Lower leg skin (tissue), 4 donors: Measurements from ENCODE around the gene PROZ. TPM values are rescaled to one million over a fixed set of nuclear protein-coding genes. Genes with fewer than 3 reads are reported as not detected.

ENCODE experiments used
- DNase-seq, 2 donors: peaks; one replicate each; pipeline ENCODE4 v3.0.0-alpha.2; 2019; ENCODE audit warnings: low spot score in 2 of 2
- H3K4me3 ChIP-seq: fragments of 200-600 bp; sonication (generic); 2 replicates; pipeline ENCODE4 v1.5.1; 2017; ENCODE audit warnings: mild to moderate bottlenecking, low read depth; ENCODE audit not compliant: poor library complexity, severe bottlenecking
- CTCF ChIP-seq, 3 donors: fragments of 450-650 bp; IDR thresholded peaks; one replicate each; pipeline ENCODE4 v1.5.1; 2016; ENCODE audit warnings: antibody characterized with exemption in 3 of 3, mild to moderate bottlenecking in 3 of 3, moderate library complexity in 2 of 3
- POLR2A ChIP-seq, 2 donors: fragments of 450-650 bp; IDR thresholded peaks; one replicate each; pipeline ENCODE4 v1.6.1; 2016 to 2017; ENCODE audit warnings: antibody characterized with exemption in 2 of 2, mild to moderate bottlenecking in 1 of 2, moderate library complexity in 1 of 2
- WGBS, 2 donors: methylation state at CpG; one replicate each; pipeline ENCODE4 v1.1.5; 2018; 5-methylcytosine and 5-hydroxymethylcytosine counted together
- intact Hi-C: fragments of 100-400 bp; cut with DNase I; formaldehyde crosslinking; loops from one replicate; pipeline ENCODE4 v1.15.0; 2023; ENCODE audit warnings: low total_unique reads
- total RNA-seq, 4 donors: library from RNA; depleted of rRNA; stranded (reverse); fragments of >200 nt; gene quantifications; one replicate each; pipeline ENCODE4 v1.1.0, GENCODE V29; 2016

Gene PROZ
- total RNA-seq, 4 donors from 2014 or later = not detected

GRCh38 chr13:113119822-113120189 lies 38.6 kb upstream of the PROZ start:
- peak in 1 of 2 donors; percentile 63 for DNase-seq
- intact Hi-C loops = no loop called here
- TF ChIP-seq POLR2A (IDR thresholded peaks at IDR 0.05) (no peak), CTCF (IDR thresholded peaks at IDR 0.05) (no peak)
- 80 to 91% methylated on average over 7 of the region's 7 CpGs for WGBS, 2 donors
- H3K4me3 ChIP-seq = no peak overlapping the region

- intact Hi-C loops = no loop called here
- DNase-seq = peak in 1 of 2 donors; percentile 76
- 86% methylated on average over 19 of the region's 19 CpGs for whole genome bisulfite sequencing, 2 donors
- no peak overlapping the region for H3K4me3 ChIP-seq
- TF ChIP-seq CTCF (IDR thresholded peaks at IDR 0.05) (no peak), POLR2A (IDR thresholded peaks at IDR 0.05) (no peak)
These were observed 37.9 kb upstream of the PROZ start for GRCh38 chr13:113120300-113121182.

- intact Hi-C loops = no loop called here
- no peak overlapping the region for H3K4me3 ChIP-seq
- 81 to 93% methylated on average over 19 to 22 of the region's 24 CpGs for WGBS, 2 donors
- no peak for TF ChIP-seq CTCF (IDR thresholded peaks at IDR 0.05)
- TF ChIP-seq POLR2A (IDR thresholded peaks at IDR 0.05) = no peak
- DNase-seq = peak in 1 of 2 donors; percentile 61
These were observed 37.1 kb upstream of the PROZ start for GRCh38 chr13:113121183-113121927.

GRCh38 chr13:113121928-113122471 lies 36.4 kb upstream of the PROZ start:
- no peak for TF ChIP-seq CTCF (IDR thresholded peaks at IDR 0.05)
- TF ChIP-seq POLR2A (IDR thresholded peaks at IDR 0.05) = no peak
- intact Hi-C loops = no loop called here
- H3K4me3 ChIP-seq = no peak overlapping the region
- DNase-seq = peak in 1 of 2 donors; percentile 76
- 64% methylated on average over 14 to 16 of the region's 16 CpGs for WGBS, 2 donors

GRCh38 chr13:113122550-113123225 lies 35.8 kb upstream of the PROZ start, which contains the start of gene F10:
TSS of gene F10 (plus strand) at chr13:113122799. CDS start at chr13:113122856, 57 bp downstream.
- TF ChIP-seq CTCF (IDR thresholded peaks at IDR 0.05) = no peak
- peak; percentile 56 to 94 for DNase-seq
- WGBS, 2 donors = 41 to 54% methylated on average over 20 to 23 of the region's 23 CpGs
- no peak within 1 kb of the TSS for H3K4me3 ChIP-seq
- intact Hi-C loops = no loop called here
